DOHH2 (cell line): Measurements from ENCODE around the gene LBP.

ENCODE experiments used
- H3F3A ChIP-seq: fragments of 200-600 bp; sonication (generic), shearing (Covaris generic); 2 replicates; pipeline ENCODE4 v1.6.0; 2016; ENCODE audit warnings: antibody characterized with exemption, mild to moderate bottlenecking; ENCODE audit not compliant: control insufficient read depth, insufficient read depth
- H3K27ac ChIP-seq: fragments of 200-600 bp; sonication (generic); 2 replicates; pipeline ENCODE4 v1.5.1; 2014; ENCODE audit warnings: low read depth, mild to moderate bottlenecking, low read length, moderate library complexity
- H3K27me3 ChIP-seq: fragments of 200-600 bp; sonication (generic); 2 replicates; pipeline ENCODE4 v1.6.1; 2014; ENCODE audit warnings: mild to moderate bottlenecking, low read length, mixed read lengths; ENCODE audit not compliant: control insufficient read depth
- H3K36me3 ChIP-seq: fragments of 200-600 bp; sonication (generic); 2 replicates; pipeline ENCODE4 v1.6.1; 2014; ENCODE audit warnings: mild to moderate bottlenecking, low read length, moderate library complexity, mixed read lengths; ENCODE audit not compliant: control insufficient read depth
- H3K4me1 ChIP-seq: fragments of 200-600 bp; sonication (generic); 2 replicates; pipeline ENCODE4 v1.6.1; 2014; ENCODE audit warnings: mild to moderate bottlenecking, low read length, mixed read lengths; ENCODE audit not compliant: control insufficient read depth
- H3K4me2 ChIP-seq: fragments of 200-600 bp; sonication (generic); 2 replicates; pipeline ENCODE4 v1.6.0; 2014; ENCODE audit warnings: mild to moderate bottlenecking, low read length, moderate library complexity
- H3K4me3 ChIP-seq: fragments of 200-600 bp; sonication (generic); 2 replicates; pipeline ENCODE4 v1.5.1; 2014; ENCODE audit warnings: mild to moderate bottlenecking, low read length, mixed read lengths
- H3K79me2 ChIP-seq: fragments of 200-600 bp; sonication (generic); 2 replicates; pipeline ENCODE4 v1.6.1; 2014; ENCODE audit warnings: mild to moderate bottlenecking, low read length, mixed read lengths; ENCODE audit not compliant: control insufficient read depth
- H3K9me2 ChIP-seq: fragments of 200-600 bp; sonication (generic); replicated peaks from 2 replicates; pipeline ENCODE4 v1.6.1; 2014; ENCODE audit warnings: mild to moderate bottlenecking, low read length, mixed read lengths; ENCODE audit not compliant: control insufficient read depth
- H3K9me3 ChIP-seq: fragments of 200-600 bp; sonication (generic); 2 replicates; pipeline ENCODE4 v1.6.1; 2014; ENCODE audit warnings: antibody characterized with exemption, low read length, mixed read lengths; ENCODE audit not compliant: control insufficient read depth, insufficient read depth
- H4K20me1 ChIP-seq: fragments of 200-600 bp; sonication (generic); 2 replicates; pipeline ENCODE4 v1.6.0; 2014; ENCODE audit warnings: low read depth, mild to moderate bottlenecking, antibody characterized with exemption, low read length, moderate library complexity; ENCODE audit not compliant: control insufficient read depth, insufficient read depth
- EZH2phosphoT487 ChIP-seq: fragments of 200-600 bp; sonication (generic); IDR thresholded peaks from 2 replicates; pipeline ENCODE4 v1.6.1; 2017; ENCODE audit warnings: borderline replicate concordance, mild to moderate bottlenecking, antibody characterized with exemption, low read length, moderate library complexity, mixed read lengths
- TF ChIP-seq, protein P1 (sequence below): fragments of 200-600 bp; sonication (generic); IDR thresholded peaks from one replicate; pipeline ENCODE4 v1.5.1; 2014; ENCODE audit warnings: antibody characterized with exemption, mild to moderate bottlenecking, low read depth, low read length; ENCODE audit not compliant: poor library complexity, severe bottlenecking

The LBP gene

DNA sequence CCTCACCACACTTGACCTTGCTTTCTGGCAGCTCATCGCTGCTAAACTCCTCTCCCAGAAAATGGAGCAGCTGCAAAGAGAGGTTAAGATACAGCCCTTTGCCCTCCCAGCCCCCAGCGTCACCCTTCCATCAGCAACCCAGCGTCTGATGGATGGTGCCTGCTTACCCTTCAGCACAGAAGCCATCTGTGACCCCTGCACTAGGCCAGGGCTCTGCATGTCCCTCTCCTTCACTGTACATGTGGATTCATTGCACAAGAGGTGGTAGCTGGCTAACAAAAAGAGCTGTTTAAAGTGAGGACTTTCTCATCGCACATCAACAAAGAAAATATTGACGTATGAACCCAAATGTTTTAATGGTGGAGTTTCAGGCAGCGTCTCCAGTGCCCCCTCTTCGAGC is 12.3 kb downstream of the LBP start:
- H3K36me3 ChIP-seq: no peaks in the 10 kb centered on the region
- no peak overlapping the region for H3K4me3 ChIP-seq
- peaks cover 5% of the 10 kb centered on the region for H3K27me3 ChIP-seq
- no peaks in the 10 kb centered on the region for H3K9me3 ChIP-seq
- no peak overlapping the region for H3K27ac ChIP-seq
- H3F3A ChIP-seq: no peaks in the 10 kb centered on the region
- H3K4me2 ChIP-seq: no peak overlapping the region
- no peaks in the 10 kb centered on the region for H3K9me2 ChIP-seq
- H3K4me1 ChIP-seq: no peaks in the 10 kb centered on the region
- no peaks in the 10 kb centered on the region for H4K20me1 ChIP-seq
- TF ChIP-seq EZH2phosphoT487: no peak
- TF ChIP-seq, protein P1, sequence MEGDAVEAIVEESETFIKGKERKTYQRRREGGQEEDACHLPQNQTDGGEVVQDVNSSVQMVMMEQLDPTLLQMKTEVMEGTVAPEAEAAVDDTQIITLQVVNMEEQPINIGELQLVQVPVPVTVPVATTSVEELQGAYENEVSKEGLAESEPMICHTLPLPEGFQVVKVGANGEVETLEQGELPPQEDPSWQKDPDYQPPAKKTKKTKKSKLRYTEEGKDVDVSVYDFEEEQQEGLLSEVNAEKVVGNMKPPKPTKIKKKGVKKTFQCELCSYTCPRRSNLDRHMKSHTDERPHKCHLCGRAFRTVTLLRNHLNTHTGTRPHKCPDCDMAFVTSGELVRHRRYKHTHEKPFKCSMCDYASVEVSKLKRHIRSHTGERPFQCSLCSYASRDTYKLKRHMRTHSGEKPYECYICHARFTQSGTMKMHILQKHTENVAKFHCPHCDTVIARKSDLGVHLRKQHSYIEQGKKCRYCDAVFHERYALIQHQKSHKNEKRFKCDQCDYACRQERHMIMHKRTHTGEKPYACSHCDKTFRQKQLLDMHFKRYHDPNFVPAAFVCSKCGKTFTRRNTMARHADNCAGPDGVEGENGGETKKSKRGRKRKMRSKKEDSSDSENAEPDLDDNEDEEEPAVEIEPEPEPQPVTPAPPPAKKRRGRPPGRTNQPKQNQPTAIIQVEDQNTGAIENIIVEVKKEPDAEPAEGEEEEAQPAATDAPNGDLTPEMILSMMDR: no peak
- H3K79me2 ChIP-seq: no peaks in the 10 kb centered on the region

DNA sequence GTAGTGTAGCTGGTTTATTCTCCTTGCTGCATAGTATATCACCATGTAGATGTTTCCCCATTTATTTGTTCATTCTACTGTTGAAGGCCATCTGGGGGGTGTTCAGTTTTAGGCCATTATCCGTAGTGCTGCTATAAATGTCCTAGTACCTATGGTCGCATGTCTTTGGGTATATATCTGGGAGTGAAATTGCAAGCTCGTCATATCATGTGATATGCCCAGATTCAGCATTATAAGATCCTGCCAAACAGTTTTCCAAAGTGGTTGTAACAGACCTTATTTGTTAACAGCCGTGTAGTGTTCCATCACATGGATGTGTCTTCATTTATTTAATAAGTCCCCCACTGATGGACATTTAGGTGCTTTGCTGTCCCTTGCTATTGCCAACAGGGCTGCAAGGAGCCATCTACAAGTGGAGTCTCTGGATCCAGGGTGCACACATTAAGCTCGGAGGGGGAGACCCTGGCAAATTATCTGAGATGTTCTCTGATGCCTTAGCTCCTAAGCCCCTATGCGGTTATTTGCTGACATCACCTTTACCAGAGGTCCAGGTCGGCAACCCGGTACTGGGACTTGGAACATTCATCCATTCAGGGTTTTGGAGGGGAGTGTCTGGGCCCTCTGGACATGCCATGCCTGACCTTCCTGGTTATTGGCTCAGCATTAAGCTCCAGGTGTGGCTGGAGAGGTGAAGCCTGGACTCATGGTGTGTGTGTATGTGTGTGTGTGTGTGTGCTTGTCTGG is 16.9 kb downstream of the LBP start:
- H3K9me2 ChIP-seq: no peaks in the 10 kb centered on the region
- no peaks in the 10 kb centered on the region for H3K4me1 ChIP-seq
- H3K79me2 ChIP-seq: no peaks in the 10 kb centered on the region
- no peak overlapping the region for H3K4me3 ChIP-seq
- H4K20me1 ChIP-seq: no peaks in the 10 kb centered on the region
- no peak overlapping the region for H3K4me2 ChIP-seq
- no peaks in the 10 kb centered on the region for H3F3A ChIP-seq
- no peaks in the 10 kb centered on the region for H3K9me3 ChIP-seq
- H3K27ac ChIP-seq: no peak overlapping the region
- TF ChIP-seq, protein P1: no peak
- TF ChIP-seq EZH2phosphoT487: no peak
- no peaks in the 10 kb centered on the region for H3K36me3 ChIP-seq
- H3K27me3 ChIP-seq: peaks cover 2% of the 10 kb centered on the region

DNA sequence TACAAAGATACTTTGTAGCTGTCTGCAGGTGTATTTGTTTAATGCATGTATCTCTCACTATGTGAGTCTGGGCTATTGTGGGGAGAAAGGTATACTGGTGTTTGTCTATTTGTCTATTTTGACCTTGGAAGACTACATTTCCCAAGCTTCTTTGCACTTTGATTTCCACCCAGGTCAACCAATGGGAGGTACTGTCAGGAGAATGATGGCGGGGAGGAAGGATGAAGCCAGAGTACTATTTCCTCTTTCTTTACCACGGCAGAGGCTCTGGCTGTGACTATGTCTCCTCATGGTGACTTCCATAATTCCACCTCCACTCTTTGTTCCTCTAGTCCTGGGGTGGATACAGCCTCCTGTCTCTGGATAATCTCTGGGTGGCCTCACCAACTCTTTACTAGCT is 23.1 kb downstream of the LBP start:
- Histone ChIP-seq H3K4me1 (no peaks in the 10 kb centered on the region), H3K27me3 (peaks cover 16% of the 10 kb centered on the region), H3K36me3 (no peaks in the 10 kb centered on the region), H3F3A (no peaks in the 10 kb centered on the region), H3K9me3 (no peaks in the 10 kb centered on the region), H3K9me2 (no peaks in the 10 kb centered on the region), H4K20me1 (no peaks in the 10 kb centered on the region), H3K27ac (no peak overlapping the region), H3K4me2 (peak overlapping the region; percentile 25), H3K79me2 (no peaks in the 10 kb centered on the region), H3K4me3 (peak overlapping the region; percentile 15; the same call in 1 of the 2 replicates)
- TF ChIP-seq EZH2phosphoT487: no peak
- TF ChIP-seq, protein P1: no peak
